KMS-11 (cell line): ENCODE measurements around the gene C1GALT1.
A peak's percentile ranks its signal among the peaks of the same experiment; 100 is the strongest.

Experiments used
- H2AFZ ChIP-seq: fragments of 200-600 bp; sonication (generic); 2 replicates; pipeline ENCODE4 v1.6.1; 2016; ENCODE audit warnings: antibody characterized with exemption, mixed run types, low read depth
- H3K27ac ChIP-seq: fragments of 200-600 bp; sonication (generic); 2 replicates; pipeline ENCODE4 v1.6.1; 2016; ENCODE audit warnings: mild to moderate bottlenecking, mixed run types
- H3K27me3 ChIP-seq: fragments of 200-600 bp; sonication (generic); 2 replicates; pipeline ENCODE4 v1.6.1; 2017; ENCODE audit warnings: mild to moderate bottlenecking, low read depth, mixed run types, moderate library complexity; ENCODE audit not compliant: insufficient read depth
- H3K36me3 ChIP-seq: fragments of 200-600 bp; sonication (generic); 2 replicates; pipeline ENCODE4 v1.6.1; 2017; ENCODE audit warnings: mild to moderate bottlenecking, mixed run types; ENCODE audit not compliant: insufficient read depth
- H3K4me1 ChIP-seq: fragments of 200-600 bp; sonication (generic); 2 replicates; pipeline ENCODE4 v1.6.1; 2016; ENCODE audit warnings: mild to moderate bottlenecking, low read depth, mixed run types; ENCODE audit not compliant: poor library complexity, severe bottlenecking
- H3K4me2 ChIP-seq: fragments of 200-600 bp; sonication (generic); 2 replicates; pipeline ENCODE4 v1.7.0; 2016; ENCODE audit warnings: mild to moderate bottlenecking, mixed run types
- H3K4me3 ChIP-seq: fragments of 200-600 bp; sonication (generic); IDR thresholded peaks from 2 replicates; pipeline ENCODE4 v1.6.1; 2017; ENCODE audit warnings: low read depth, low read length, mixed read lengths; ENCODE audit not compliant: insufficient read depth
- H3K79me2 ChIP-seq: fragments of 200-600 bp; sonication (generic); 2 replicates; pipeline ENCODE4 v1.6.1; 2016; ENCODE audit warnings: low read depth, mixed run types; ENCODE audit not compliant: insufficient read depth
- H3K9ac ChIP-seq: fragments of 200-600 bp; sonication (generic); 2 replicates; pipeline ENCODE4 v1.6.1; 2016; ENCODE audit warnings: mild to moderate bottlenecking, mixed run types
- H4K20me1 ChIP-seq: fragments of 200-600 bp; sonication (generic); 2 replicates; pipeline ENCODE4 v1.6.1; 2016; ENCODE audit warnings: mild to moderate bottlenecking, mixed run types; ENCODE audit not compliant: insufficient read depth
- TF ChIP-seq, protein P1 (sequence below): fragments of 200-600 bp; sonication (generic); conservative IDR thresholded peaks from 2 replicates; pipeline ENCODE4 v1.6.1; 2017; ENCODE audit warnings: low read depth, mild to moderate bottlenecking, antibody characterized with exemption, low read length, moderate library complexity, mixed read lengths

C1GALT1 gene

DNA sequence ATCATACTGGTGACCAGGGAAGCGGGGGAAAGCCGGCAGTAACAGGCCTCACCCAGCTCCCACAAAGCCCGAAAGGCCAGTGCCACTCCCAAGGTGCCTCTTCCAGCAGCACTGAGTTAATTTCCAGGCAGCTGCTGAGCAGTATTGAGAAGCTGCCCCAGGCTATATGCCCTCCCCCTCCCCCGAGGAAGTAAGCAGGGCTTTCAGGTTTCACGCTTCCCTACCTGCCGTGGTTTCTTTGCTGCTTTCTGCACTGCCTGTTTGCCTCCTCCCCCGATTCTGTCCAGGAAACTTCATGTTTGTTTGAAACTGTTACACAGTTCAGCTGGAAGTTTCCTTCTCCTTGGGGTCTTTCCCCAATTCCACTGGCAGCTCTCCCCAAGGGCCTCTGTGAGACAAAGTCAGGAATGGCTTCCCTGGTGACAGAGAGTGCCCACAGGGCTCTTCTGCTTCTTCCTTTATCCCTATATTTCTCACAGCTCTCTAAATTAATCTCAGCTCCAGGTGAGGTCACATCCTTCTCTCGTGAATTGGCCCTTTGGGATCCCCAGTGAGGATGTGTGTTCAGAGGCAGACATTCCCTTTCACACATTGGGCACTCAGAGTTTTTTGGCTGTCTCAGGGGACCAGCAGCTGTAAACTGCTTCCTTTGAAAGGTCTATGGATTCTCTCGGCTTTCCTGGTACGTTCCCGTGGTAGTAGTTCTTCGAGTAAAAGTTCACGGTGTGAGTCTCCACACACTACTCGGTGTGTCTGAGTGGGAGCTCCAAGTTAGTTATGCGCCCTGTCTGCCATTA is 19.4 kb downstream of the C1GALT1 start:
- no peaks in the 10 kb centered on the region; the same call in 1 of the 2 replicates for H4K20me1 ChIP-seq
- TF ChIP-seq, protein P1, sequence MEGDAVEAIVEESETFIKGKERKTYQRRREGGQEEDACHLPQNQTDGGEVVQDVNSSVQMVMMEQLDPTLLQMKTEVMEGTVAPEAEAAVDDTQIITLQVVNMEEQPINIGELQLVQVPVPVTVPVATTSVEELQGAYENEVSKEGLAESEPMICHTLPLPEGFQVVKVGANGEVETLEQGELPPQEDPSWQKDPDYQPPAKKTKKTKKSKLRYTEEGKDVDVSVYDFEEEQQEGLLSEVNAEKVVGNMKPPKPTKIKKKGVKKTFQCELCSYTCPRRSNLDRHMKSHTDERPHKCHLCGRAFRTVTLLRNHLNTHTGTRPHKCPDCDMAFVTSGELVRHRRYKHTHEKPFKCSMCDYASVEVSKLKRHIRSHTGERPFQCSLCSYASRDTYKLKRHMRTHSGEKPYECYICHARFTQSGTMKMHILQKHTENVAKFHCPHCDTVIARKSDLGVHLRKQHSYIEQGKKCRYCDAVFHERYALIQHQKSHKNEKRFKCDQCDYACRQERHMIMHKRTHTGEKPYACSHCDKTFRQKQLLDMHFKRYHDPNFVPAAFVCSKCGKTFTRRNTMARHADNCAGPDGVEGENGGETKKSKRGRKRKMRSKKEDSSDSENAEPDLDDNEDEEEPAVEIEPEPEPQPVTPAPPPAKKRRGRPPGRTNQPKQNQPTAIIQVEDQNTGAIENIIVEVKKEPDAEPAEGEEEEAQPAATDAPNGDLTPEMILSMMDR = no peak
- H3K4me2 ChIP-seq = peak overlapping the region; percentile 94
- H3K27me3 ChIP-seq = no peaks in the 10 kb centered on the region
- H2AFZ ChIP-seq = no peak overlapping the region
- H3K36me3 ChIP-seq = no peaks in the 10 kb centered on the region
- H3K4me3 ChIP-seq = no peak overlapping the region
- H3K27ac ChIP-seq = peak overlapping the region; percentile 70
- peaks cover 83% of the 10 kb centered on the region for H3K4me1 ChIP-seq
- peak overlapping the region; percentile 38; the same call in 1 of the 2 replicates for H3K9ac ChIP-seq
- peaks cover 98% of the 10 kb centered on the region for H3K79me2 ChIP-seq

DNA sequence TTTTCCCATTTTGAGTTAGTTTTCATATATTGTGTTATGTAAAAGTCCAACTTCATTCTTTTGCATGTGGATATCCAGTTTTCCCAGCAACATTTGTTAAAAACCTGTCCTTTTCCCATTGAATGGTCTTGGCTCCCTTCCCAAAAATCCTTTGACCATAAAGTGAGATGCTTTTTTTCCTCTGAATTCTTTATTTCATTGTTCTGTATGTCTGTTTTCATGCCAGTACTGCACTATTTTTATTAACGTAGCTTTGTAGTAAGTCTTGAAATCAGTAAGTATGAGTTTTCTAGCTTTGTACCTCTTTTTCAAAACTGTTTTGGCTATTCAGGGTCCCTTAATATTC is 20.0 kb downstream of the C1GALT1 start:
- Histone ChIP-seq H3K4me2 (peak overlapping the region; percentile 94), H3K36me3 (no peaks in the 10 kb centered on the region), H3K27ac (peak overlapping the region; percentile 70; the same call in 1 of the 2 replicates), H2AFZ (no peak overlapping the region), H4K20me1 (no peaks in the 10 kb centered on the region; the same call in 1 of the 2 replicates), H3K79me2 (peaks cover 98% of the 10 kb centered on the region), H3K4me1 (peaks cover 85% of the 10 kb centered on the region), H3K4me3 (no peak overlapping the region), H3K9ac (no peak overlapping the region; the same call in 1 of the 2 replicates), H3K27me3 (no peaks in the 10 kb centered on the region)
- TF ChIP-seq, protein P1 = no peak

DNA sequence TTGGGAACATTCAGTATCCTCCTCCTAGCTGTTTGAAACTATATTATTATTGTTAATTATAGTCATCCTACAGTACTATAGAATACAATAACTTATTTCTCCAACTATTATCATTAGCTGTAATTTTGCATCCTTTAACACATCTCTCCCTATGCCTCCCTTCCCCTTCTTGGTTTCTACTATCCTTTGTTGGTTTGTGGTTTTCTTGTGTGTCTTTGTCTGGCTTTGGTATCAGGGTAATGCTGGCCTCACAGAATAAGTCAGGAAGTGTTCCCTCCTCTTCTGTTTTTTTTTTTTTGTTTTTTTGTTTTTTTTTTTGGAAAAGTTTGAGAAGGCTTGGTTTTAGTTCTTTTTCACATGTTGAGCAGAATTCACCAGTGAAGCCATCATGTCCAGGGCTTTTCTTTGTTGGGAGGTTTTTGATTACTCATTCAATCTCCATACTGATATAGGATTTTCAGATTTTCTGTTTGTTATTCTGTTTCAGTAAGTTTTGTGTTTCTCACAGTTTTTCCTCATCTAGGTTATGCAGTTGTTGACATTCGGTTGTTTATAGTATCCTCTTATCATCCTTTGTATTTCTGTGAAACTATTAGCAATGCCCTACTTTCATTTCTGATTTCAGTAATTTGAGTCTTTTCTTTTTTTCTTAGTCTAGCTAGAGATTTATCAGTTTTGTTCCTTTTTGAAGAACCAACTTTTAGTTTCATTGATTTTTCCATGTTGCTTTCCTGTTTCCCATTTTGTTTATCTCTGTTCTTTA is 21.6 kb downstream of the C1GALT1 start:
- H2AFZ ChIP-seq = no peak overlapping the region
- no peaks in the 10 kb centered on the region for H3K27me3 ChIP-seq
- peak overlapping the region; percentile 60 for H3K27ac ChIP-seq
- H3K9ac ChIP-seq = peak overlapping the region; percentile 34; the same call in 1 of the 2 replicates
- TF ChIP-seq, protein P1 = no peak
- no peak overlapping the region for H3K4me3 ChIP-seq
- peak overlapping the region; percentile 94 for H3K4me2 ChIP-seq
- no peaks in the 10 kb centered on the region for H3K36me3 ChIP-seq
- H4K20me1 ChIP-seq = no peaks in the 10 kb centered on the region; the same call in 1 of the 2 replicates
- peaks cover 96% of the 10 kb centered on the region for H3K4me1 ChIP-seq
- H3K79me2 ChIP-seq = peaks cover 100% of the 10 kb centered on the region

DNA sequence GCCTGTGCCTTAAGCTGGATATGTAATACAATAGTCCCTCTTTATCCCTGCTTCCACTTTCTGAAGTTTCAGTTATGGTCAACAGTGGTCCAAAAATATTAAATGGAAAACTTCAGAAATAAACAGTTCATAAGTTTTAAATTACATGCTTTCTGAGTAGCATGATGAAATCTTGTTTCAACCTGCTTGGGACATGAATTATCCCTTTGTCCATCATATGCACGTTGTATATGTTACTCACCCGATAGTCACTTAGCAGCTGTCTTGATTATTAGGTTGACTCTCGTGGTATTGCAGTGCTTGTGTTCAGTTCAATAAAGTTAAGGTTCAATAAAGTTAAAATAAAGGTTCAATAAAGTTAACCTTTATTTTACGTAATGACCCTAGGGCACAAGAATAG is 25.5 kb downstream of the C1GALT1 start:
- Histone ChIP-seq H3K79me2 (peaks cover 100% of the 10 kb centered on the region), H3K4me3 (no peak overlapping the region), H2AFZ (no peak overlapping the region), H4K20me1 (no peaks in the 10 kb centered on the region; the same call in 1 of the 2 replicates), H3K4me1 (peaks cover 80% of the 10 kb centered on the region), H3K9ac (no peak overlapping the region), H3K4me2 (peak overlapping the region; percentile 33), H3K36me3 (no peaks in the 10 kb centered on the region), H3K27me3 (no peaks in the 10 kb centered on the region), H3K27ac (no peak overlapping the region)
- TF ChIP-seq, protein P1 = no peak
